HK-2 (cell line): ENCODE measurements around the gene BPTF.
"Not testable (repeated sequence)": the region's sequence is repeated elsewhere in the genome, so short reads cannot be mapped to it uniquely, and the experiment has no call there.

Source experiments
- DNase-seq: peaks from one replicate; pipeline ENCODE4 v3.0.0-alpha.2; 2018; ENCODE audit not compliant: unreplicated experiment

Gene BPTF

GRCh38 chr17:67963145-67963572 is 137.9 kb downstream of the BPTF start:
- DNase-seq = peak; percentile 42

DNA sequence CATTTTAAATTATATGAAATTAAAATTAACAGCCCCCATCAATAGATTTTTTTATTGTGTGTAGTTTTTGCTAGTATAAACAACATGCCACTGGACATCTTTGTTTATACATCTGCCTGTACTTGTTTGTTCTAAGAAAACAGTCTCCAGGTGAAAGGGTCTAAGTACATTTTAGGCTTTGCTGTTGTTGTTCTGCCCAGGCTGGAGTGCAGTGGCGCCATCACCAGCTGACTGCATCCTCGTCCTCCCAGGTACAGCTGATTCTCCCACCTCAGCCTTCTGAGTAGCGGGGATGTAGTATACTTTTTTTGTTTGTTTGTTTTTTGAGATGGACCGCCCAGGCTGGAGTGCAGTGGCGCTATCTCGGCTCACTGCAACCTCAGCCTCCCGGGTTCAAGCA is 145.5 kb downstream of the BPTF start:
- DNase-seq = no peak

DNA sequence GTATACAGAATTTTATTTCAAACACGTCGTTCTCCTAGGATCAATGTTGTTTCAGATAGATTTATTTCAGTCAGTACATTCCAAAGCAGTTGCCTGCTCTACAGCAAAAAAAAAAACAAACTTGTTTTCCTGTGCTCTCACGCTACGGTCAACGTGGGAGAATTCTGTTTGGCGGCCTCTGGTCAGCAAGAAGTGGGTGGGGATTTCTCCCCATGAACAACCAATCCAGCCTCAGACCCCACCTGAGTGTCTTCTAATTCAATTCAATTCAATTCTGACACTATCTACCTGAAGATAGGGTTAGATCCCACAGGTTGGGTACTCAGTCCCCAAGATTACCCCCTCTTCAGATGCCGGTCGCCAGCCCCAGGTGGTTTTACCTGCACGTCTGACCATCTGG is 148.9 kb downstream of the BPTF start:
- no peak for DNase-seq

DNA sequence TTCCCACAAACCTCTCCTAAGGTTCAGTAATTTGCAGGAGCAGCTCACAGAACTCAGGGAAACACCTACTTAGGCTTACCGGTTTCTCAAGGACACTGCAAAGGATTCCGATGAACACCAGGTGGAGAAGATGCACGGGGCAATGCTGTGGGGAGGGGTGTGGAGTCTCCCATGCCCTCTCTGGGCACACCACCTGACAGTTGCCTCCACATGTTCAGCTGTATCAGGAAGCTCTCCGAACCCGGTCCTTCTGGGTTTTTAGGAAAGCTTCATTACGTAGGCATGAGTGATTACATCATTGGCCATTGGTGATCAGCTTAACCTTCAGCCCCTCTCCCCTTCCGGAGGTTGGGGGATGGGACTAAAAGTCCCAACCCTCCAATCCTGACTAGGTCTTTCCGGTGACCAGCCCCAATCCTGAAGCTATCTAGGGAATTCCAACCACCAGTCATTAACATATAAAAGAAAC is 149.3 kb downstream of the BPTF start:
- no peak for DNase-seq

GRCh38 chr17:67976306-67976705 is 151.0 kb downstream of the BPTF start:
- not testable (repeated sequence) for DNase-seq

DNA sequence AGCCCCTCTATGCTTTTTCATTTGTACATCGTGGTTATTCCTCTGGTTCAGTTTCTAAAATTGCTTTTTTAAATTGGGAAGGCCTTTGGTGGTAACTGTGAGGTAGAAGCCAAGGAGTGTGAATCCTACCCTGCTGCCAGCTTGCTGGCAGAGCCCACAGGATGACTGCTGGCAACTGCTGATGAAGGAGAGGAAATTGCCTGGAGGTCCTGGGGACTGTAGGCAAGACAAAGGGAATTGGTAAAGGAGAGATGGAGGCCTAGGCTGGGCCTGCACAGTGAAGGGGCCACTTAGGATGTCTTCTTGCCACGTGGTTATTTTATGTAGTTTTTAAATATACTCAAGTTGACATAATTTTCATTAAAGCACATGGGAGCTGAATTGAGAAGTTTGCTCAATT is 155.2 kb downstream of the BPTF start:
- DNase-seq = no peak

DNA sequence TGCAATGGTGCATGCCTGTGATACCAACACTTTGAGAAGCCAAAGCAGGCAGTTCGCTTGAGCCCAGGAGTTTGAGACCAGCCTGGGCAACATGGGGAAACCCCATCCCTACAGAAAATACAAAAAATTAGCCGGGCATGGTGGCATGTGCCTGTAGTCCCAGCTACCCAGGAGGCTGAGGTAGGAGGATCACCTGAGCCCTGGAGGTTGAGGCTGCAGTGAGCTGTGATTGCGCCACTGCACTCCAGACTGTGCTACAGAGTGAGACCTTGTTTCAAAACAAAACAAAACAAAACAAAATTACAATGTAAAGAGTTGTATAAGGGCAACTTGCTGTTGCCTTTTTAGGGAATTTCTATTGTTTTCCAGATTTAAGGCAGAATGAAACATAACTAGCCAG is 155.6 kb downstream of the BPTF start:
- DNase-seq = not testable (repeated sequence)

GRCh38 chr17:67982034-67982640 is 156.8 kb downstream of the BPTF start:
- DNase-seq = no peak

DNA sequence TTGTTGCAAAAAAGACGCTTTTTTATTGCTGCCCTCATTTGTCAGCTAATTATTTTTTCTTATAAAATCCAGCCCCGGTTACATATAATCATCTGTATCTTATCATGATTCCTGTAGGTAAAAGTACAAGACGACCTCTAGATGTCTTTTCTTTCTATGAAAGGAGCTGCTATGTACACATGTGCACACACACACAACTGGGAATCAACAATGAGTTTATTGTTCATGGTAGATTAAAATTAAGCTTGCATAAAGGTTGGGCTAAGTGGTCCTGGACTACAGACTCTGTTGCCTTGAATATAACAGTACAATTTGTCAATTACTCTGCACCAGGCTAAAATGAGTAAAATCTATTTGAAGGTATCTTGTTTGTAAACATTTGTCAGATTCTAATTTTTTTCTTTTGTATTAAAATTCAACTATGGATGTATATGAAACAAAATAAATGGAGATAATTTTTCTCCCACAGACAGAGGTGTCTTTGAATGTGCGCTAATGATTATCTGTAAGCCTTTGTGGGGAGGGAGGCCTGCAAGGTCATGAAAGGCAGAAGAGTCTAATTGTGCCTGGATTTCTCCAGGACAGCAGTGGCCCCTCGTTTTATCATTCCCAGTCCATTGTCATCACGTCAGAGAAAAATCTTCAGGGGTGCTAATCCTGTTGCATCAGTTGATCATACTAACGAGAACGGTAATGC is 157.5 kb downstream of the BPTF start:
- DNase-seq = no peak

DNA sequence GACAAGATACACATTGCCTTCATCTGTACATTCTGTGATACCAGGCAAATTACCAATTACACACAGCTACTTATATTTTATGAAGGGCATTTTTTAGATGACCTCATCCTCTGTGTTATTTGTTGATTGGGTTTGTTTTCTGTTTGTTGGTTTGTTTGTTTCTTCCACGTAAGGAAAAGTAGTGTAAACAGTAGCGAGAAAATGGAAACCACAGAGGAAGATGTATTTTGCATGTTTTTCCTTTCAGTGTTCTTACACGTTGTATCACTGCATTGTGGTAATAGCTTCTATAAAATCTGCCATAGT is 158.0 kb downstream of the BPTF start:
- no peak for DNase-seq

DNA sequence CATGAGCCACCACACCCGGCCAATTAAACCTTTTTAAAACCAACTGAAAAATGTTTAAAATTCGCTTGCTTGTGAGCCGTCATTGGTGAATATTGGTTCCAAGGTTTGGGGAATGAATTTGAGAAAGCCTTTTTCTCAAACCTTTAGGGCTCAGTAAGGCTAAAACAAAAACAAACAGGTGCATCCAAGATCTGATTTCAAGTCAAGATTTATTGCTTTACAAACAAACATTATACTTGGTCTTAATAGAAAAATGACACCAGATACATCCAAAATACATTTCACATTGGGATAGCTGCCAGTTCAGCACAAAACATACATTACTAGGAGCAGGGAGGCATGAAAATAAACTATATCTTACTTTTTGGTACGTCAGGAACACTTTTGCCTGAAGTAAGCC is 165.6 kb downstream of the BPTF start:
- DNase-seq = no peak

DNA sequence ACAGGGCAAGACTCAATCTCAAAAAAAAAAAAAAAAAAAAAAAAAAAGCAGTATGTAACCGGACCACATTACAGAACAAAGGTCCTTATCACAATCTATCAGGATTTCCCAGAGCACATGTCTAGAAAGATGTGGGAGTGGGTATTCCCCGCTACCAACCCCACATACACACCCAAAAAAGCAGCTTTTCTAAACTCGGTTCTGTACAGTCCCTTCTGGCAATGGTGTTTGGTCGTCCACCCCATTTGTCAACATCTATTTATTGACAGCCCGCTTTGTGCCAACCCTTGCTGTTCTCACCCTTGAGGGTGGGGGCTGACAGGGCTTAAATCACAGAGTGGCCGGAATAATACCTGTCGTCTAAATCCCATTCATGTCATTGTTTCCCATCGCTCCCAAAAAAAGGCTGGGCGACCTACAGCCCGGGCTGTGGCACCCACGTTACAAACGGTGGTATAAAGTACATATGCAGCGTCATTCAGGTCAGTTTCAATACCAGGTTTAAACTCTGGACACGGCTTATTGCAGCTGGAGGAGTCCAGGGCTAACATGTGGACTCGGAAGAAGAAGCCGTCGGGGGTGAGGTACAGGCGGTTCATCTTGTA is 167.3 kb downstream of the BPTF start:
- no peak for DNase-seq

- peak; percentile 77 for DNase-seq
Observed at GRCh38 chr17:67993153-67993997, 168.1 kb downstream of the BPTF start.

DNA sequence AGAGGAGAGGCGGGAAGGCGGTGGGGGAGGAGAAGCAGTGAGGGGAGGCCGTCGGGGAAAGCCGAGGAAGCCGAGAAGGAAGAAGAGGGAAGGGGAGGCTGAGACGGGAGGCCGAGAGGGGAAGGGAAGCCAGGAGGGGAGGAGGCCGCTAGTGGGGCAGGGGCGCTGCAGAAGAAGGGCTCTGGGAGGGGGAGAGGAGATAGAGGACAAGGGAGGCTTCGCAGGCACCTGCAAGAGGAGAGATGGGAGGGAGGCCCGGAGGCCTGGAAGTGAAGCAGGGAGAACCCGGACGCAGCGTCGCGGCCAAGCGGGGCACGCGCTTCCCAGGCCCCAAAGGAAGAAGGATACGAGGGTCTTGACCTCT is 168.7 kb downstream of the BPTF start:
- DNase-seq = no peak

DNA sequence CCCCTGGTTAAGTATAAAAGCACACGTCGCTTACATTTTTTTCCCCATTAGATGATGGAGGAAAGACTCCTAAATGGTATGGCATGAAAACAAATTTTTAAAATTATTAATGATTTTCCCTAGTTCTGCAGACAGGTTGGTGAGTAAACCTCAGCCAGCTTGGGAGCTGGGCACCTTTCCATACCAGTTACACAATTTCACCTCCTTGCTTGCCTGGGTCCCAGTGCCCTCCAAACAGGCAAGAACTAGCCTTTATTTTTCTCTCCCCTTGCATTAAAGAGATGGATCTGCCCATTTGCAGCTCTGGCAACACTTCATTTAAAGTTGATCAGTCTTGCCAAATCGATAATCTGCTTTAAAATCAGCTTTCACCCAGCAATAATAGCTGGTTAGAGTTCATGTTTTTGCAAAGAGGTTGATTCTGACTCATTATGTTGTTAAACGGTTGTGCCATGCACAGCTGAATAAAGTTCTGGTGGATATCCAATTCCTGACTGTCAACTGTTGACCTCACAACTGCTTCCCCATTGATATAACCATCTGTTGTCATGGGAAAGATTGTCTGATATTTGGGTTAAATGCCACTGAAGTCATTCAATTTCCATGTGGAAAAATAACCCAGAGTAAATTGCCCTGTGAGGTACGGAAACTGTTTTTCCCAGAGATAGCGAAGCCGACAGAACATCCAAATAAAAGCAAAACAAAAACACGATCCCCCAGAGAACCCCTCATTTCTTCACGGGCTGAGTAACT is 169.7 kb downstream of the BPTF start:
- DNase-seq = peak; percentile 7

DNA sequence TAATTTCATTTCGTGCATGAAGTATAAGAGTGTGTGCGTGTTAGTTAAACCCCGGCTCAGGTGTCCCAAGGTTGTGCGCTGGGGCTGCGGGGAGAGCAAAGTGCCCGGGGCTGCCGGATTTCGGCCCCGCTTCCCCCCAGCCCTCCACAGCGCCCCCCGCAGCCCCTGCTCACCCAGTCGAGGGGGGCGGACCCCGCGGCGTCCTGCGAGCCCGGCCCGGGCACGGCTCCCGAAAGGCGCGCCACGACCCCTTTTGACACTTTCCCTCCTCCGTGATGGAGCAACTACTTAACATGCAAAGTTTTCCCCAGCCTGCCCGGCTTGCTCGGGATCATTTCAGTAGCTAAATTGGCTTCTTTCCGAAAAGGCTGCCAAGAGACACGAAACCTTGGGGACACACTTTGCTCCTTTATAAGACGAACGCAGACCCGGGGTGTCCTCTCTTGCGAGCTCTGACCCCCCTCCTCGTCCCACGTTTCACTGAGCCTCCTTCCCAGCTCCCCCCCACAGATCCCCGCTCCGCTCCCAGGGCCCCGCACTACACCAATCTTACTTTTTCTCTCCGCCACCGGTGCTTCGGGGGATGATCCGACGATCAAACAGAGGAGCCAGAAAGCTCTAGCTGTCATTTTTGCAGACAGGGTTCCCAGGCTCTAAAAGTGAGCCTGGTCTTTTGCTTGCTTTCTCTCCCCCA is 170.4 kb downstream of the BPTF start:
- peak; percentile 13 for DNase-seq

- peak; percentile 14 for DNase-seq
Observed at GRCh38 chr17:67996301-67997171, 171.2 kb downstream of the BPTF start, which contains the start of gene C17orf58. Gene C17orf58 (minus strand): TSS chr17:67996469. CDS start chr17:67996198, 271 bp downstream.

GRCh38 chr17:67998466-67998865 is 173.2 kb downstream of the BPTF start:
- no peak for DNase-seq

DNA sequence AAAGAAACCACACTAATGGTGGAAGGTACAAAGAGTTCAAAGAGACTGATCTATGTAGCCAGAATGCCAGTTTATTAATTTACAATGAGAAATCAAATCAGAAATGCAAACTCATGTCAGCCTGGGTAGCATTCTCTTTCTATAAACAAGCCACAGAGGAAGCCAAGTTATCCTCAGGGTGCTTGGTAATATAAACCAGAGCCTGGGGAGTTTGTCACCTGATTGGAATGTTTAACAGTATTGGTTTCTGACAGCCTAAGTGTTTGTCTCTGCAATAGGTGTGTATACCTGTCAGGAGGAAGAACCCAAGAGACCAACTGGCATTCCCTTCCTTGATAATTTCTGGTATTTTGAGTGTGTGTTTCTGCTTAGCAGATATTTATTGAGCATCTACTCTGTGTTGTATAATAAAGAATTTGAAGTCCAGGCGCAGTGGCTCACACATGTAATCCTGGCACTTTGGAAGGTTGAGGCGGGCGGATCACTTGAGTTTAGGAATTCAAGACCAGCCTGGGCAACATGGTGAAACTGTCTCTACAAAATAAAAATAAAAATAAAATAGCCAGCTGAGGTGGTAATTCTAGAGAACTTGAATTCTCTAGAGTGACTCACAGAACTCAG is 174.1 kb downstream of the BPTF start:
- DNase-seq = no peak

DNA sequence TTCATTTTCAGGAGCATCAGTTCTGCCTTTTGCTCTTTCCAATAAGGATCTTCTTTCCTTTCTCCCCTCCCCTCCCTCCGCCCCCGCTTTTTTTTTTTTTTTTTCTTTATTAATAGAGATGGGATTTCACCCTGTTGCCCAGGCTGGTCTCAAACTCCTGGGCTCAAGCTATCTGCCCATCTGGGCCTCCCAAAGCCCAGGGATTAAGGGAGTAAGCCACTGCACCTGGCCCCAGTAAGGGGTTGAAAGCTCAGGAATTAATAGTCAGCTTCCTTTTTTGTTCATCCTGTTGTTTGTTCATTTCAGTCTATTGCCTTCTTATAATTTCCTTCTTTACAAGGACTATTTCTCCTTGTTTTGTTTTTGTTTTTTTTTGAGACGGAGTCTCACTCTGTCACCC is 178.9 kb downstream of the BPTF start:
- DNase-seq = no peak
